Measurements from ENCODE around the gene SAPCD1.
"Not testable (repeated sequence)": the region's sequence is repeated elsewhere in the genome, so short reads cannot be mapped to it uniquely, and the experiment has no call there.

Gene SAPCD1

DNA sequence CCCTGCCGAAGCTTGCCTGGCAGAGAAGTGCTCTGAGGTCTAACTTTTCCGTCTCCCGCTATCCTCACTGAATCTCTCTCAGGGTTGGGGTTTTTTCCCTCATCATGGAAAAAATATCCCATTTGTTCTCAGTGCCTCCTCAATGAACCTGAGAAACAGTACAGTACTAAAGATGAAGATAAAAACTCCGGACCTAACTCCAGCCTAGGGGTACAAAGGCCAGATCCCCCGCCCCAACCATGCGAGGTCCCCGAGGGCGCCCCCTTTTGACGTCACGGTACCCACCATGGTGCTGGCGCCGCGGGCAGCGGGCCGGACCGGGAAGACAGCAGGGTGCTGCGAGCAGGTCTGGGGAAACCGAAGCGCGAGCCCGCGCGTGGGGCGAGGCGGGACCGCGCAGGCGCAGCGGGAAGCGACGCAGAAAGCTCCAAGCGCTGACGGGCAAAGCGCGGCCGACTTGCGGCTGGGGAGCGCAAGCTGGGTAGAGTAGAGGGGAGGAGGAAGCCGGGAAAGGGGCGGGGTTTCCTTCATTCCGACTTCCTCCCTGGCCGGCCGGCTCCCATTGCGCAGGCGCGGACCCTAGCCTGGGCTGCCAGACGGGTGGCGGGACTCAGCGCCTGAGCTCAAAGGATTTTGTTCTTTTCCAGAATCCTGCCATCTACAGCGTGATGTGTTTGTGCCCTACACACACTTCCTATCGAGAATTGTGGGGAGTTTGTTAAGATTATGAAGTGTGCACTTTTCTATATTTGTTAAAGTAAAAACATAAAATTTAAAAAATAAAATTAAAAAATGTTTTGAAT lies 44.2 kb downstream of the SAPCD1 start, which contains the start of gene LSM2:
TSS of gene LSM2 (minus strand) at position 497 of the 803 bp plus-strand sequence. CDS start at position 288, 209 bp downstream.
- DNase-seq, result peak; percentile 97

DNA sequence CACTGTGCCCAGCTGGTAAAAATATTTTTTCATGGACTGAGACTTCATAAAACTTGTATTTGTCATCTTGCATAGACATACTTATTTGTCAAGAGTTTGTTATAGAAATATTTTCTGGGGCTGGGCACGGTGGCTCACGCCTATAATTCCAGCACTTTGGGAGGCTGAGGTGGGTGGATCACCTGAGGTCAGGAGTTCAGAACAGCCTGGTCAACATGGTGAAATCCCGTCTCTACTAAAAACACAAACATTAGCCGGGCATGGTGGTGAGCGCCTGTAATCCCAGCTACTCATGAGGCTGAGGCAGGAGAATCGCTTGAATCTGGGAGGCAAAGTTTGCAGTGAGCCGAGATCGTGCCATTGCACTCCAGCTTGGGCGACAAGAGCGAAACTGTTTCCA lies 46.1 kb downstream of the SAPCD1 start:
- not testable (repeated sequence) for DNase-seq

DNA sequence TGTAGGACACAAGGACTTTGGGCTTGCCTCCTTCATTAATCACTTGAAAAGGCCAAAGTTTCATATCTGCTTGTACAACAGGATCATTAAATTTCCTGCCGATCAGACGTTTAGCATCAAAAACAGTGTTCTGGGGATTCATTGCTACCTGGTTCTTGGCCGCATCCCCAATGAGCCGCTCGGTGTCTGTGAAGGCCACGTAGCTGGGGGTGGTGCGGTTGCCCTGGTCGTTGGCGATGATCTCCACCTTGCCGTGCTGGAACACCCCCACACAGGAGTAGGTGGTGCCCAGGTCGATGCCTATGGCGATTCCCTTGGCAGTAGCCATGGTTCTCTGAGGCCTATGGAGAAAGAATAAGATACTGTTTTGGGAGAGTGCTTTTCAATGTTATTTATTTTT lies 49.2 kb downstream of the SAPCD1 start:
- no peak for DNase-seq

DNA sequence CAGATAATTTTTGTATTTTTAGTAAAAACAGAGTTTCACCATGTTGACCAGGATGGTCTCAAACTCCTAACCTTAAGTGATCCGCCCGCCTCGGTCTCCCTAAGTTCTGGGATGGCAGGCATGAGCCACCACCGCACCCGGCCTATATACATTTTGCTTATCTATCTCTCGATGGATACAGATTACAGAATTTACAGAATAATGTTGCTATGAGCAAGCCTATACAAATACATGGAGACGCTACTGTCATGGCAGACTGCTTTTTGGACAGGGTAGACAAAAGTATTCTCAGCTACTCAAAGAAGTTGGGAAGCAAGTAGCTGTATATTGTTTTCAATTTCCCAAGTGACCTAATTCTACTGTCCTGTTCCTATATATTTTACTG lies 51.0 kb downstream of the SAPCD1 start:
- no peak for DNase-seq
